SK-N-SH (cell line): Measurements from ENCODE around the gene HSDL1. TPM values are rescaled to one million over a fixed set of nuclear protein-coding genes. Genes with fewer than 3 reads are reported as not detected.
"Not testable (repeated sequence)": the region's sequence is repeated elsewhere in the genome, so short reads cannot be mapped to it uniquely, and the experiment has no call there.

ENCODE experiments used
- CTCF ChIA-PET: fragments of 300-600, 350-600 bp; formaldehyde crosslinking; extraction: SDS; loops from one replicate; lab custom pipeline; 2021; lab: Yijun Ruan, JAX
- POLR2A ChIA-PET: fragments of 350-600 bp; sonication (Branson Sonifier 250); formaldehyde crosslinking; extraction: SDS; loops from one replicate; lab custom pipeline; 2020; ENCODE audit warnings: antibody characterized with exemption, inconsistent platforms; lab: Yijun Ruan, JAX
- DNase-seq: peaks from one replicate; pipeline ENCODE4 v3.0.0; 2012
- H2AFZ ChIP-seq: fragments of 200-600 bp; sonication (generic); 2 replicates; pipeline ENCODE4 v1.8.1; 2016; ENCODE audit warnings: antibody characterized with exemption, mild to moderate bottlenecking, low read depth
- H3F3A ChIP-seq: fragments of 200-600 bp; sonication (generic); replicated peaks from 2 replicates; pipeline ENCODE3; 2016; ENCODE audit warnings: antibody characterized with exemption, mild to moderate bottlenecking; ENCODE audit not compliant: insufficient read depth
- H3K27ac ChIP-seq, 2 experiments: fragments of 200-500 bp in 1 of 2; fragments of 200-600 bp in 1 of 2; sonication (Bioruptor generic) in 1 of 2; sonication (generic), shearing (Covaris generic) in 1 of 2; 2 replicates each; pipeline versions ENCODE4 v1.5.1 to v1.6.1; 2014 to 2016; ENCODE audit warnings: low read depth in 2 of 2, inconsistent platforms in 1 of 2, low read length in 1 of 2, mild to moderate bottlenecking in 1 of 2, mixed read lengths in 1 of 2
- H3K27me3 ChIP-seq: fragments of 200-600 bp; sonication (generic), shearing (Covaris generic); 2 replicates; pipeline ENCODE4 v1.6.1; 2016; ENCODE audit warnings: mixed run types; ENCODE audit not compliant: insufficient read depth
- H3K36me3 ChIP-seq, 2 experiments: fragments of 200-500 bp in 1 of 2; fragments of 200-600 bp in 1 of 2; sonication (Bioruptor generic) in 1 of 2; sonication (generic) in 1 of 2; replicated peaks in 1 of 2; 2 replicates each; pipeline versions ENCODE3 to v1.5.1; 2014 to 2016; ENCODE audit warnings: low read length in 1 of 2, mild to moderate bottlenecking in 1 of 2; ENCODE audit not compliant: insufficient read depth in 2 of 2, control insufficient read depth in 1 of 2
- H3K4me1 ChIP-seq, 2 experiments: fragments of 200-500 bp in 1 of 2; fragments of 200-600 bp in 1 of 2; sonication (Bioruptor generic) in 1 of 2; sonication (generic), shearing (Covaris generic) in 1 of 2; 2 replicates each; pipeline versions ENCODE4 v1.5.1 to v1.6.1; 2014 to 2016; ENCODE audit warnings: low read depth in 1 of 2, low read length in 1 of 2, mixed run types in 1 of 2; ENCODE audit not compliant: insufficient read depth in 2 of 2, control insufficient read depth in 1 of 2
- H3K4me2 ChIP-seq: fragments of 200-600 bp; sonication (generic), shearing (Covaris generic); 2 replicates; pipeline ENCODE4 v1.6.1; 2017; ENCODE audit warnings: mixed run types
- H3K4me3 ChIP-seq, 2 experiments: fragments of 200-500 bp in 1 of 2; fragments of 200-600 bp in 1 of 2; sonication (Bioruptor generic) in 1 of 2; sonication (generic), shearing (Covaris generic) in 1 of 2; 2 replicates each; pipeline versions ENCODE4 v1.5.1 to v1.8.1; 2014 to 2016; ENCODE audit warnings: low read depth in 2 of 2, inconsistent platforms in 1 of 2, low read length in 1 of 2, mild to moderate bottlenecking in 1 of 2, mixed read lengths in 1 of 2, moderate library complexity in 1 of 2
- H3K79me2 ChIP-seq: fragments of 200-600 bp; sonication (generic); 2 replicates; pipeline ENCODE4 v1.8.1; 2017; ENCODE audit warnings: mild to moderate bottlenecking; ENCODE audit not compliant: insufficient read depth
- H3K9ac ChIP-seq: fragments of 200-600 bp; sonication (generic); 2 replicates; pipeline ENCODE4 v1.6.1; 2017; ENCODE audit warnings: mixed run types
- H3K9me2 ChIP-seq: fragments of 200-600 bp; sonication (generic); 2 replicates; pipeline ENCODE4 v1.6.1; 2017; ENCODE audit warnings: mixed run types
- H3K9me3 ChIP-seq: fragments of 200-600 bp; sonication (generic); 2 replicates; pipeline ENCODE4 v1.6.1; 2017; ENCODE audit warnings: mixed run types, mild to moderate bottlenecking, moderate library complexity
- H4K20me1 ChIP-seq: fragments of 200-600 bp; sonication (generic); 2 replicates; pipeline ENCODE4 v1.6.1; 2017; ENCODE audit warnings: mild to moderate bottlenecking, mixed run types; ENCODE audit not compliant: insufficient read depth
- CTCF ChIP-seq: fragments of 200-600 bp; sonication (generic); IDR thresholded peaks from 2 replicates; pipeline ENCODE4 v1.6.1; 2017; ENCODE audit warnings: antibody characterized with exemption, mild to moderate bottlenecking, moderate library complexity
- FOXJ3 ChIP-seq: sonication (generic); formaldehyde crosslinking; IDR thresholded peaks from 2 replicates; pipeline ENCODE4 v1.5.1; 2020; ENCODE audit warnings: mild to moderate bottlenecking, missing genetic modification reagents
- FOXM1 ChIP-seq: IDR thresholded peaks from 2 replicates; pipeline ENCODE4 v1.4.0; 2012; ENCODE audit warnings: low read depth, mild to moderate bottlenecking
- GABPA ChIP-seq: IDR thresholded peaks from 2 replicates; pipeline ENCODE4 v1.4.0; 2012; ENCODE audit warnings: low read depth, mild to moderate bottlenecking
- GATA2 ChIP-seq: sonication (generic); formaldehyde crosslinking; IDR thresholded peaks from 2 replicates; pipeline ENCODE4 v1.5.0; 2020; ENCODE audit warnings: mild to moderate bottlenecking, missing genetic modification reagents
- IRF3 ChIP-seq: fragments of 150-350 bp; IDR thresholded peaks from 2 replicates; pipeline ENCODE4 v1.6.1; 2016; ENCODE audit warnings: mild to moderate bottlenecking, low read depth, low read length
- JUND ChIP-seq: IDR thresholded peaks from 2 replicates; pipeline ENCODE4 v1.4.0; 2012
- PBX3 ChIP-seq: IDR thresholded peaks from 2 replicates; pipeline ENCODE4; 2012
- POLR2AphosphoS5 ChIP-seq: IDR thresholded peaks from 2 replicates; pipeline ENCODE4 v1.6.1; 2012; ENCODE audit warnings: low read depth, low read length
- RAD21 ChIP-seq: IDR thresholded peaks from 2 replicates; pipeline ENCODE4 v1.6.1; 2012; ENCODE audit warnings: mild to moderate bottlenecking, low read length
- RCOR1 ChIP-seq: fragments of 150-350 bp; IDR thresholded peaks from 2 replicates; pipeline ENCODE4 v1.6.1; 2017; ENCODE audit warnings: antibody characterized with exemption, low read length
- RFX5 ChIP-seq: IDR thresholded peaks from 2 replicates; pipeline ENCODE4 v1.6.1; 2012; ENCODE audit warnings: mild to moderate bottlenecking, improper control_type of control experiment, low read length
- TCF12 ChIP-seq: IDR thresholded peaks from 2 replicates; pipeline ENCODE4 v1.4.0; 2012
- USF1 ChIP-seq: IDR thresholded peaks from 2 replicates; pipeline ENCODE4 v1.4.0; 2012; ENCODE audit warnings: low read depth, borderline replicate concordance
- ZBTB33 ChIP-seq: IDR thresholded peaks from 2 replicates; pipeline ENCODE4 v1.4.0; 2012; ENCODE audit warnings: low read depth, borderline replicate concordance
- WGBS: methylation state at CpG from one replicate; pipeline ENCODE4 v1.1.6; 2017; ENCODE audit warnings: low lambda C conversion rate; 5-methylcytosine and 5-hydroxymethylcytosine counted together
- polyA plus RNA-seq, 3 experiments: library from polyadenylated mRNA; depleted of rRNA; stranded (reverse); fragments of >200 nt; gene quantifications; 2 replicates each; pipeline ENCODE4 v1.2.3, GENCODE V29; 2012

The HSDL1 gene
- polyA plus RNA-seq, 1 of the 3 experiments (the other 2 are of a cell fraction) = 14.5 TPM

- no peak overlapping the region for H3K4me2 ChIP-seq
- peaks cover 6% of the 10 kb centered on the region; the same call in 1 of the 2 replicates for H4K20me1 ChIP-seq
- TF ChIP-seq GATA2 (no peak), ZBTB33 (no peak), FOXM1 (no peak), IRF3 (no peak), GABPA (no peak), PBX3 (no peak), JUND (no peak), RAD21 (no peak), CTCF (no peak), RCOR1 (no peak), RFX5 (no peak), TCF12 (no peak), USF1 (no peak), POLR2AphosphoS5 (no peak), FOXJ3 (CRISPR knock-in tag) (no peak)
- H3K27ac ChIP-seq = no peak overlapping the region
- no peaks in the 10 kb centered on the region for H3K9me2 ChIP-seq
- ChIA-PET CTCF (no interaction called here), POLR2A (no interaction called here)
- H3K4me3 ChIP-seq = no peak overlapping the region
- H3K27me3 ChIP-seq = no peaks in the 10 kb centered on the region
- H3K4me1 ChIP-seq = peaks cover 7 to 11% of the 10 kb centered on the region in 2 experiments; a peak in 3 of 4 replicates
- peaks cover 2% of the 10 kb centered on the region for H3F3A ChIP-seq
- H3K79me2 ChIP-seq = peaks cover 32% of the 10 kb centered on the region
- no peak overlapping the region for H2AFZ ChIP-seq
- DNase-seq = no peak
- H3K36me3 ChIP-seq = peaks cover 25 to 30% of the 10 kb centered on the region in 2 experiments
- WGBS = 78% methylated on average over 7 of the region's 13 CpGs
- no peaks in the 10 kb centered on the region for H3K9me3 ChIP-seq
- no peak overlapping the region for H3K9ac ChIP-seq
Observed at GRCh38 chr16:84119368-84119767, 25.6 kb downstream of the HSDL1 start.

- POLR2A ChIA-PET, H3K9ac ChIP-seq, H3K9me3 ChIP-seq, H2AFZ ChIP-seq, H3K27ac ChIP-seq, H3F3A ChIP-seq, H3K27me3 ChIP-seq, DNase-seq, H3K4me3 ChIP-seq, H3K9me2 ChIP-seq, H4K20me1 ChIP-seq: not testable (repeated sequence)
- H3K36me3 ChIP-seq = peaks cover 16 to 20% of the 10 kb centered on the region in 2 experiments
- CTCF ChIA-PET = interaction anchor here (1.2 to 3.9 kb wide), 4 partner anchors 30 to 162 kb away, joined by 3 to 18 read pairs (median 8); no protein-coding TSS in a partner anchor
- peaks cover 7 to 11% of the 10 kb centered on the region in 2 experiments; a peak in 3 of 4 replicates for H3K4me1 ChIP-seq
- 0 out of 2 replicates have a peak overlapping the region, but pooled peaks have one; percentile 93 for H3K4me2 ChIP-seq
- WGBS = 99% methylated on average over 5 of the region's 5 CpGs
- peaks cover 43% of the 10 kb centered on the region for H3K79me2 ChIP-seq
Observed at GRCh38 chr16:84118315-84118714, 26.7 kb downstream of the HSDL1 start.
